Stimulated activated CD4-positive, alpha-beta T cell treated with anti-CD3 and anti-CD28 coated beads, Interleukin-2, amount 100 ng/mL, for 48 hours (primary cell): ENCODE results near the gene SYNJ1.
"Not testable (repeated sequence)": the region's sequence is repeated elsewhere in the genome, so short reads cannot be mapped to it uniquely, and the experiment has no call there.

ENCODE experiments used
- DNase-seq, 2 donors: peaks; one replicate each; pipeline ENCODE4 v3.0.0-alpha.2; 2020

The SYNJ1 gene

DNA sequence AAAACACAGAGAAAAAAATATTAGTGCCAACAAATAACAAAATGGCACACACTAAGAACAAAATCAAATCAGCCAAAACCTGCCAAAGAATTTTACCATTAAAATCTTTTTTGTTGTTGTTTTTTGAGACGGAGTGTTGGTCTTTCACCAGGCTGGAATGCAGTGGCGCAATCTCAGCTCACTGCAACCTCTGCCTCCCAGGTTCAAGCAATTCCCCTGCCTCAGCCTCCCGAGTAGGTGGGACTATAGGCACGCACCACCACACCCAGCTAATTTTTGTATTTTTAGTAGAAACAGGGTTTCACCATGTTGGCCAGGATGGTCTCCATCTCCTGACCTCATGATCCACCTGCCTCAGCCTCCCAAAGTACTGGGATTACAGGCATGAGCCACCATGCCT, 8.3 kb upstream of the SYNJ1 start:
- DNase-seq = not testable (repeated sequence)

DNA sequence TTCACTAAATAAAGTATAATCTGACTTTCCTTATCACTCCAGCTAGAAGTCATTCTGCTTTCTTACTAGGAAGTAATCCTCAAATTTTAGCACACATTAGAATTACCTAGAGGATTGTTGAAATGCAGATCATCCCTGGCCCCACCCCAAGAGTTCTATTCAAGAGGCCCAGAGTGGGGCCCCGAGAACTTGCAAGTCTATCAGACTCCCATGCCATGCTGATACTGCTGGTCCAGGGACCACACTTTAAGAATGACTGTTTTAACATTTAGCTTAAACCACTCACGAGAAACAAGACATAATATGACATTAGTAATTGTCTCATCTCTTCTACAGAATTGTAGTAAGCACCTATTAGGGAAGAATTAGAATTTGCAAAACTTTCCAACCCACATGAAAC, 7.7 kb upstream of the SYNJ1 start:
- DNase-seq = no peak

DNA sequence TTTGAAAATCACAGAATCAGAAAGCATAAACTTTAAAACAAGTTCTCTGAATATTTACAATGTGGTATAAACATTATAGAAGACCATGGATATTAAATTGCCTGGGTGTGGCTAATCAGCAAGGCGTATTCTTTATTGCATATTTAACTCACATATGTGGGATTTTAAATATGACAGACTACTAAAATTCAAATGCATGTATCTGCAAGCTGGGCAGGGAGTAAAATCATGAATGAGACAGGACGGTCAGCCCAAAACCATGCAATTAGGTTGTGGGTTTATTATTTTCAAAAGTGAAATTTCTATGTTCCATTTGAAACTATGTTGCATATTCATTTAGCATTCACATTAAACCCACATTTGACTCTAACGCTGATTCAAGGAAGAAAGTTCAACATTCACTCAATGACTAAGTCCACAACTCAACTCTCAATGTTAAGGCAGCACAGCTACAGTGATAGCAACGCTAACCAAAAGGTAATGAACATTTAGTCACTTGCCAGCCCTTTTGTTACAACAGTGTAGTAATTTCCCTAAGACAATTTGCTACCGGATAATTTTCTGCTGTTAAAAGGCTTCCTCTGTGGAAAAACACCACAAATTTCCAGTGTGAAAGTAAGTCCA, 6.3 kb upstream of the SYNJ1 start:
- DNase-seq = no peak

DNA sequence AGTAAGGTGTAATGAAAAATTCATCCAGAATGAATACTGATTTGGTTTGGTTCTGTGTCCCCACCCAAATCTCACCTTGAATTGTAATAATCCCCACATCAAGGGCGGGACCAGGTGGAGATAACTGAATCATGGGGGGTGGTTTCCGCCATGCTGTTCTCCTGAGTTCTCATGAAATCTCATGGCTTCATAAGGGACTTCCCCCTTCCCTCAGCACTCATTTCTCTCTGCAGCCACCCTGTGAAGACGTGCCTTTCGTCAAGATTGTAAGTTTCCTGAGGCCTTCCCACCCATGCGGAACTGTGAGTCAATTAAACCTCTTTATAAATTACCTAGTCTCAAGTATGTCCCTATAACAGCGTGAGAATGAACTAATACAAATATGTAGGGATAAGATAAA, 5.5 kb upstream of the SYNJ1 start:
- DNase-seq = peak; percentile 19 to 33

DNA sequence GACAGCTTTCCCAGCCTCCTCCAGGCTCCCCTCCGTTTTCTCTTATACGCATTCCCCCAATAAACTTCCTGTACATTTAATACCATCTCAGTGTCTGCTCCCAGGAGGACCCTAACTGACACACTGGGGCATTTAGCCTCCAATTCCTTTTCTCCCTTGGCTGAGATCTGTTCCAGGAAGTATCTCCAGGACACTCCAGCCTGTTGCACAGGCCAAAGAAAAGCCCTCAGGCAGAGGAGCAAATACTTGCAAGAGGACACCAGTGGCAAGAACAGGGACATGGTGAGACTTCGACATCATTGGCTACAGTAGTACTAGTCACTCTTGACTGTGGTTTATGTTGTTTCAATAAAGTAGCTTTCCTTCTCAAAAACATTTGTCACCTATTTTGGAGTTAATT, 4.7 kb upstream of the SYNJ1 start:
- DNase-seq = no peak

DNA sequence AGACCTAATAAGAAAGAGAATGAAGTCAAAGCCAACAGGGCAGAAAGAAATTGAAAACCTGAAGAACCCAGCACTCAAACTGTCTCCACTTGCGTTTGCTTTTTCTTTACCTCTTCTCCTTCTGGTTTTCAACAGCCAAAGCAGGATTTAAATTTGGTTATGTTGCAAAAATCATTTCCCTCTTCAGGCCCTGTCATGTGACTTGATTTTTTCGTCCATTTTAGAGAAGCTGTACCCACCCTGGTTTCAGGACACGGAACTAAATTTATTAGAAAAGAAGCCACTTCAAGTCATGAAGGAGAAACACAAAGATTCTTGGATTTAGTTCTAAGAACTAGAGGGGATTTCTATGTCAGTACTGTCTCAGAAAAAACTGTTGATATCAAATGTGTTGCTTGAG, 1.0 kb upstream of the SYNJ1 start:
- no peak for DNase-seq

DNA sequence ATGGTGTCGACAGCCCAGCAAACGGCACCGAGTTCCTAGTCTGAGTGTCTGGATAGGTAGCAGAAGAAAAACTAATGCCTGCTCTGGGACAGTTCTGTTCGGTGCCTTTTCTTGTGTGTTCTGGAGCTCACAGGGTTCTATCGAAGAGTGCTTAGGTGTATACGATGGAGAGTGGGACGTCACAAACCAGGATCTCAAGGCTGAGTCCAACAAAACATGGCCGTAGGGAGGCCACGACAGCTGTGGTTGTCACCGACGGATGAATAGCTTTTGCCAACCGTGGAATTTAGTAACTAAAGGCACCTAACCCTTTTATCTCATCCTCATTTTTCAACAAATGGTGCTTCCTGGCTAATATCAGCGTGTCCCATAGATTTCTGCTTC, 635 bp upstream of the SYNJ1 start:
- DNase-seq = no peak

DNA sequence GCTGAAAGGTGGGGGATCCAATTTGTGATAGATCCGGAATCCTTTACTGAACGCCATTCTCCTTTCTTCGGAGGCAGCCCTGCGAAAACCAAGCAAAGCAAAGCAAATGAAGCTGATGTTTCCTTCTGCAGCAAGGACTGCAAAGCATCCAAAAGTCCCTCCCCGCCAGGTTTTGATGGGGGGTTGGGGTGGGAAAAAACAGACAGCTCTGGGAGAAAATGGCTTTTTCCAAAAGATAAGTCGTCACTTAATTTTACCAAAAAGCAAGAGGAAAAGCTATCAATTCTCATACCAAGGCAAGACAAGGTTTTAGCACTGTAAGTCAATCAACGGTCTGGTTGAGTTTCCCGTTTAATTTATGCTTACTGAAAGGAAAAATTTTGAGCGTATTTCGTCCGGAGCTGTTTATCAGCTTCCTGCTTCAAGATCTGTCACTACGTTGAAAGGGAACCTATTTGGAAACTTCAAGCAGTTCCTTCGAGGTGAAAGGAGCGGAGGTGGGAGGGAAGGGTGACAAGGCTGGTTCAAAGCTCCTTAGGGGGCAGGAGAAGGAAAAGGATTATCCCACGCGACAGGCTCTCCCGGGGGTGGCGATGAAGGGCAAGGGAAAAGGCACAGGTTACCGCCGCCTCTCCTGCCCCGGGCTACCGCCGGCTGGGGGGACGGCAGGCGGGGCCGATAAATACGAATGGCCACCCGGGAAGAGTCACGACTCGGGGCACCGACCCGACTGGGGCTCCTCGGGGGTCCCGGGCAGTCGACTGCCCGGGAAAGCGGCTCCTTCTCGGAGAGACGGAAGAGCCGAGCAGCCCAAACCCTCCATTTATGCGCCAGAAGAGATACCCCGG, 750 bp downstream of the SYNJ1 start:
- DNase-seq = peak in 1 of 2 donors; percentile 23

DNA sequence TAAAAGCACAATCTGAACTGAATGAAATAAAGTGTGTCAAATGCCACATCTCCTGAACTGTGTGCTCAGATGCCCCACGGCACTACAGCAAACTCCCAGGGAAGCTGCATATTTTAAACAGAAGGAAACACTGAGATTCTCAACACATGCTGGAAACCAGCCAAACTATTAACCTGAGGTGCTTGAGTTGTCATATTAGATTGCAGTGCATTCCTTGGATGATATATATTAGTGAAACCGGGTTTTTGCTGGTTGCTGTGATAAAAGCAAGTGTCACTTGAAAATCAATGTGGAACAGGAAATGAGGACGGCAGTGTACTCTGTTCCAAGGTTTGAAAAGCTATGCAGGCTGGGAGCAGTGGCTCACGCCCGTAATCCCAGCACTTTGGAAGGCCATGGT, 8.7 kb downstream of the SYNJ1 start:
- DNase-seq = no peak

DNA sequence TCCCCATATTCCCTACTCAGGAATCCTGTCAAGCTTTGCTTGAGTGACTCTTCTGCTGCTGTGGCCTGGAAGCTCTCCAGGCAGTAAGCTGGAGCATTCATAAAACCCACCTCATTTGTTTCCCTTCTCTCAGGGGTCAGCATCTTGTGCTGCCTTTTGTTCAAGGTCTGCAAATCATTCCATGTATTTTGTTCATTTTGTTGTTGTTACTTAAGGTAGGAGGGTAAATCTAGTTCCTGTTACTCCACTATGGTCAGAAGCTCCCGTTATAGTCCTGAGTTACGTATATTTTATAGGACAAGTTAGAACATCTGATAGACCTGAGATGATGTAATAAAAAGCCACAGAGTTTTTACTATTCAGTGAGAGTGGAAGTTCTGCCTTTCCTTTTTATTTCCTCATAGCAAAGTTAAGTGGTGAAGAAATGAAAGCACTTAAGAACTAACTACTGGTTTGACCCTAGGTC, 9.9 kb downstream of the SYNJ1 start:
- no peak for DNase-seq

DNA sequence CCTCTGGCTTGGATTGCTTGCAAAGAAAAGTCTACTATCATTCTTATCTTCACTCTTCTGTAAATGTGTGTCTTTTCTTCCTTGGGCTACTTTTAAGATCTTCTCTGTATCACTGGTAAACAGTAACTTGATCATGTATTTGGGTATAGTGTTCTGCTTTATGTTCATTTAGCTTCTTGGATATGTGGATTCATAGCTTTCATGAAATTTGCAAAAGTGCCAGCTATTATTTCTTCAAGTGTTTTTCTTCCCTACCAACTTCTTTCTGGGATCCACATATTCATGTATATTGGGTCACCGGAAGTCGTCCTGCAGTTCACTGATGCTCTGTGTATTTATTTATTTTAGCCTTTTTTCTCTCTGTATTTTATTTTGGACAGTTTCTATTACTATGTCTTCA, 11.3 kb downstream of the SYNJ1 start:
- no peak for DNase-seq

DNA sequence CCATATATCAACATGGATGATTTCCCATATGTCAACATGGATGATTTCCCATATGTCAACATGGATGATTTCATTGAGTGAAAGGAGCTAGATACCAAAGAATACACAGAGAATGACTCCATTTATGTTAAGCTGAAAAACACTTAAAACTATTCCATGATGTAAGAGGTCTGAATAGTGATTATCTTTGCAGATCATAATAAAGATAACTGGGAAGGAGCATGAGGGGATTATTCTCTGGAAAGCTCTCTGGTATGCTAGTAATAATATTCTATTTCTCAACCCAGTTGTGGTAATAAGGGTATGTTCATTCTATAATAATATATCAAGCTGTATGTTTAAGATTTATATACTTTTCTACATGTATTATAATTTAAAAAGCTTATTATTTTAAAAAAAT, 14.1 kb downstream of the SYNJ1 start:
- DNase-seq = no peak

DNA sequence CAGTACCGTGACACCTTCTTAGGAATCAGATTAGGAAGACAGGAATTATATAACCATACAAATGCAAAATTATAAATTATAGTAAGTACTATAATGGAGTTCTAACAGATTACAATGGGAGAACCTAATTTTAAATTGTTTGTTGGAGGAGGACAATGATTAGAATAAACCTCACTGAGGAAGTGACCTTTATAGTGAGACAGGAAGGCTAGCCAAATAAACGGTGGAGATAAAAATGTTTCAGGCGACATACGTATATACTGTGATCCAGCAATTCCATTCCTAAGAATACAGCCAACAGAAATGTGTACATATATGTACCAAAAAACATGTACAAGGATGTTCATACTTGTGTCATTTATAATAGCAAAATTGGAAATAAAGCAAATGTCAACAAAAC, 15.2 kb downstream of the SYNJ1 start:
- no peak for DNase-seq

DNA sequence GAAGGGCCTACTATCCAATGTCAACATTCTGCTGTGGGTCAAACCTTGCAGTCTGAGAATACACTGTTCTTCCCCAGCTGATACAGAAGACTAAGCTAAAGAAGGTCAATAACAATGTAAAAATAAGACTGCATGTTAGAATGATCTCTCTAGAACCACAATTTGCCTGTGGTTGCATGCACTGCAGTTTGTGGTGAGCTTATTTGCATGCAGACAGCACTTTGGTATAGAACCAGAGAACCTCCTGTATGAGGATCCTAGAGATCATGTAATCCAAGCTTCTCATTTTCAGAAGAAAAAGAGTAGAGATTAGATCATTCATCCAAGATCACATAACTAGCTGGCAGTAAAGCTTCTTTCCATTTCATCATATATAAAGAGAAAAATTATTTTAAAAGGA, 15.8 kb downstream of the SYNJ1 start:
- no peak for DNase-seq

DNA sequence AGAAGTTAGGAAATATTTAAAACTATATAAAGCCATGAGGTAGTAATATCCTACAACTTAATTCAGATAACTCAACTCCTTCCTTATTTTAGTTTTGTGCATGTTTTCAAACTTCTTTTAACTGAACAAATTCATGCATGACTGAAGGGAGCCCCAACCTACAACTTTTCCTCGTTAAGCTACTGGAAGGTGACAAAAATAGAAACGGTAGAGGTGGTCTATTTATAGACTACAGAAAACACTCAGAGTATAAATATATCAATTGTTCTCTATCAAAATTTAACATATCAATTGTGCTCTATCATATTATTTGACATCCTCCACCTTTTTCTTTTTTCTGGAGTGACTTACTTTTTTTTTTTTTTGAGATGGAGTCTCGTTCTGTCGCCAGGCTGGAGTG, 16.8 kb downstream of the SYNJ1 start:
- DNase-seq = no peak

DNA sequence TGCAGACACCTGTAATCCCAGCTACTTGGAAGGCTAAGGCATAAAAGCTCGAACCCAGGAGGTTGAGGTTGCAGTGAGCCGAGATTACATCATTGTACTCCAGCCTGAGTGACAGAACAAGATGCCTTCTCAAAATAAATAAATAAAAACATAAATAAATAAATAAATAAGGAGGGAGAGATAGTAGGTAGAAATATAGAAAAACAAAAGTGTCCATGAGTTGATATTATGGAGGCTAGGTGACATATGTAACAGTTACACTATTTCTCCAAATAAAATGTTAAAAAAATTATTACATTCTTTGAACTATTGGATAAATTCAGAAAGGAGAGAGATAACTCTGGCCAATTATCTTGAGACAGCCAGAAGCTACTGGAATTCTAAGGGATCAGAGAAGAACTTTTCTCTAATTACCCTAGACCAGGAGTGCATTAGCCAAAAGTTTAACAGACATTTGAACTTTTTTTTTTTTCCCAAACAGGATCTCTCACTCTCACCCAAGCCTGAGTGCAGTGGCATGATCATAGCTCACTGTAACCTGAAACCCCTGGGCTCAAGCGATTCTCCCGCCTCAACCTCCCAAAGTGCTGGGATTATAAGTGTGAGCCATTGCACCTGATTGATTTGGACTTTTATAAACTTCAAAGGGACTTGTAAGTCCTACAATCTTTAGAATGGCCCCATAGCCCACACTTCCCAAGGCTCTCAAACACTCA, 17.6 kb downstream of the SYNJ1 start:
- DNase-seq = no peak

DNA sequence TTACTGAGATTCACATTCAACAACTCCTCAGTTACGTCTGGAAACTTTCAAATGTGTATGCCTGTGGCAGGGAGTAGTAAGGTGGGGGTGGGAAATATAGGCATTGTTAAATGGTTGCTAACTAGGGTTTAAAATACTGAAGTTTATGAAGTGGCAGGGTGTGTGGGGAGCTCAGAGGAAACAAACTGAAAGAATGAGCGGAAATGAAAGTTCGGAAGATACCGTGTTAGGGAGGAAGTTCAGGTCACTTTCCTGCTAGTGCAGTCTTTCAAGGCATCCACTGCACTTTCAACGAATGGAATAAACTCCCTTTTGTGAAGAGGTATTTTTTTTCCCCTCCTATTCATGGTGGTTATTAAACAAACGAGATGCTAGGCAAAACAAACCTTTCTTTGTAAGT, 19.7 kb downstream of the SYNJ1 start:
- DNase-seq = no peak

DNA sequence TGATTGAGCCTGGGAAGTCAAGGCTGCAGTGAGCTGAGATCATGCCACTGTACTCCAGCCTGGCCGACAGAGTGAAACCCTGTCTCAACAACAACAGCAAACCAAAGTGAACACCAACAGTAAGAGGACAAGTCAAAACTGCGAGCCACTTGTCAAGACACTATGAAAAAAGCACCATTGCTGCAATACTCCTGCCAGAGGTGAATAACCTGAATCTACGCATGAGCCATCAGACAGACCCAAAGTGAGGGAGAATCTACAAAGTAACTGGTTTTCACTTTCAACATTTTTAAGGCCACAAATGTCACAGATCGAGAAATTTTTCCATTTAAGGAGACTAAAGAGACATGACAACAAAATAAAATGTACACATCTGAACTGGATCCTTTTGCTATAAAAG, 21.9 kb downstream of the SYNJ1 start:
- no peak for DNase-seq

DNA sequence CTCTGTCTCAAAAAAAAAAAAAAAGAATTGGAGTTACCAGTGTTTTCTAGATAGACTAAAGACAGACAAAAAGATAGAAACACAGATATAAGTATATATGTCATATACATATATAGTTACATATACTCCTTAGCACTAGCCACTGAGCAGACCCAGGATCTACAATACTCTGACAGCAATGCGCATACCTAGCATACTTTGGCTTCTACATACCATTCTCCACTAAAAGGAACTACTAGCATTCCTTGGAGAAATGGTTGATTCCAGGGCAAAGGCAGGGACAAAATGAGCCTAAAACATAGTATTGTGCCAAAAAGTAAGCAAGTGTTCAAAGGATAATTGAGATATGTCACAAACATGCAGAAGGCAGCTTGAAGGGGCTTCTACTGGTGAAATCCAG, 22.7 kb downstream of the SYNJ1 start:
- DNase-seq = no peak

DNA sequence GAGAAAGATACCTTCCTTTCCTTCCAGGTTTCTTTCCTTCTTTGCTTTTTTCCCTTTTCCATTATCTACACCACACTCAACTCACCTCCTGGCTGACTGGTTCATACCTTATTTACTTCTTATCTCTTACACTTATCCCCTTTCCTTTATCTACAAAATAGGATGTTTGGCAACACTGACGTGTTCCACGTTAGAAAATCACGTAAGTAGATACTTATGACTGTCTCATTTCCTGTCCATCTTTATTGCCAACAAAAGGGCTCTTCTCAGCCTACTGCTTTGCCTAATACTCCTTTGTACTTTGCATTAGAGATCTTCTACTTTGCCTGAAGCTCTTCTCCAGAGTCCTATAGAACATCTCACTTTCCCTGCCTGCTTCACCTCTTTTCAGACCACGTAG, 25.1 kb downstream of the SYNJ1 start:
- no peak for DNase-seq

DNA sequence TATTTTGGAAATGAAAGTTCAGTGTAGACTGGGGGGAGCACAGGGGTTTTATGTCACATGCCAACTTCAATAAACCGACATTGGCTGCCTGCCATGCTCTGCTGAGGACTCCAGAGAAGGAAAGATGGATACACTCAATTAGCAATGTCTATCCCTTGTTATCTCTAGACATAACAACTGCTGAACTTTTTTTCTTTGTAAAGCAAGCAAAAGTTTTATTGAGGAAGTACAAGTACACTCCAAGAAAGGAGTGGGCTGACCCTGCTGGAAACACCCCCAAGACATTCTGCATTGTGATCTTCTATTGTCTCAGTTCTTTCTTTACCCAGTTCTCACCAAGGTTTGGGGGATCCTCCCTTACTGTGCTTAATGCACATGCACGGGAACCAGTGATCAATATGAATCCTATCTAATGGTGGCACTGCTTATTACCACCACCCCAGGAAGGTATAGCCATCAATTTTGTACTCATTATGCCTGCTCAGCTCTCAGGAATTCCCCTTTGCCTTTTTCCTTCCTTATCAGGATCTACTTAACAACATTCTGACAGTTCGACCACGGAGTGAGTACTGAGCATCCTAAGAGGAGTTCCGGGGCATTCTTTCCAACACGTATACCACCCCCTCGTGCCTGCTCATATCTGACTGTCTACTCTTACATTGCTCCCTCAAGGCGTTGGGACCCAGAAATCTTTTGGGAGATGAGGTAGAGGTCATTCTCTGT, 28.7 kb downstream of the SYNJ1 start:
- DNase-seq = no peak

DNA sequence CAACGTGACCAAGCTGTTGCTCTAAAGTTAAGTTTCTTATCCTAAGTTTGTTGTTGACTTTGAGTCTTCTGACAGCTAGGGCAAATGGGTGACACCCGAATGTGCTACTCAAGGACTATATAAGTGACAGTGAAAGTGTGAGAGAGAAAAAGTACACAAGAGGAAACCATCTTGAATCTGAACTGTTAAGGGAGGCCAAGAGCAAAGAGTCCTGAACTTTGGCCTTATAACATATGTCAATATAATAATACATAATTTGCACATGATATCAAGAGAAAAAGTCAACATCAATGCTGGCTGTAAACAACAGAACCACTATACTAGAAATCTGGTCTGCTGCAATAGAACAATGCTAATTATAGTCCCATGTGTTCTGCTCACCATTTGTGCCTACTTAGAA, 29.5 kb downstream of the SYNJ1 start:
- DNase-seq = no peak

DNA sequence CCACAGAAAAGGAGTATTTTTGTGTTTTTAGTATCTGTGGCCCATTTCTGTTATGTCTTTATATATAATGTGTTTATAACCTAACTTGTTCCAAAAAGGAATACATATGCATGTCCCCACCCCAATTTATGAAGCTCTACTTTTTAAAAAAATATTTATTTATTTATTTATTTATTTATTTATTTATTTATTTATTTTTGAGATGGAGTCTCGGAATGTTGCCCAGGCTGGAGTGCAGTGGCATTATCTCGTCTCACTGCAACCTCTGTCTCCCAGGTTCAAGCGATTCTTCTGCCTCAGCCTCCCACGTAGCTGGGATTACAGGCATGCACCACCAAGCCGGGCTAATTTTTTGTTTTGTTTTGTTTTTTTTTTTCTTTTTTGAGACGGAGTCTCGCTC, 32.3 kb downstream of the SYNJ1 start:
- DNase-seq = not testable (repeated sequence)
